T-helper 2 cell (primary cell): ENCODE data around the gene TAC3.
"Not testable (repeated sequence)": the region's sequence is repeated elsewhere in the genome, so short reads cannot be mapped to it uniquely, and the experiment has no call there.

ENCODE experiments used
- DNase-seq, 5 experiments: peaks; one replicate each; pipeline versions ENCODE4 v3.0.0 to v3.0.0-alpha.2; 2012 to 2022

The TAC3 gene

GRCh38 chr12:56980941-56981530 is 35.3 kb downstream of the TAC3 start:
- no peak for DNase-seq

GRCh38 chr12:56980268-56980667 is 36.1 kb downstream of the TAC3 start:
- DNase-seq: no peak

- DNase-seq: no peak
These were observed 36.7 kb downstream of the TAC3 start for GRCh38 chr12:56979628-56980027.

GRCh38 chr12:56978397-56979138 is 37.8 kb downstream of the TAC3 start:
- DNase-seq: no peak

GRCh38 chr12:56977361-56977760 is 39.0 kb downstream of the TAC3 start:
- not testable (repeated sequence) for DNase-seq

GRCh38 chr12:56974224-56974623 is 42.1 kb downstream of the TAC3 start:
- DNase-seq: not testable (repeated sequence)

GRCh38 chr12:56968910-56969309 is 47.4 kb downstream of the TAC3 start:
- DNase-seq: not testable (repeated sequence)

GRCh38 chr12:56965997-56966642 is 50.2 kb downstream of the TAC3 start:
- DNase-seq: not testable (repeated sequence)

GRCh38 chr12:56965124-56965523 is 51.2 kb downstream of the TAC3 start:
- not testable (repeated sequence) for DNase-seq

GRCh38 chr12:56963557-56963956 is 52.8 kb downstream of the TAC3 start:
- DNase-seq: not testable (repeated sequence)

- DNase-seq: not testable (repeated sequence)
These were observed 54.1 kb downstream of the TAC3 start for GRCh38 chr12:56962247-56962646.
